Suprapubic skin (tissue), 4 donors: ENCODE measurements around the gene KCNIP4. TPM values are rescaled to one million over a fixed set of nuclear protein-coding genes. Genes with fewer than 3 reads are reported as not detected.

Source experiments
- DNase-seq, 2 donors: peaks; one replicate each; pipeline ENCODE4 v3.0.0-alpha.2; 2019; ENCODE audit warnings: low spot score in 2 of 2
- H3K27ac ChIP-seq: fragments of 200-600 bp; sonication (generic); one replicate; pipeline ENCODE4 v1.5.1; 2019
- H3K27me3 ChIP-seq: fragments of 200-600 bp; sonication (generic); one replicate; pipeline ENCODE4 v1.5.1; 2019
- H3K36me3 ChIP-seq: fragments of 200-600 bp; sonication (generic); one replicate; pipeline ENCODE4 v1.5.1; 2019
- H3K4me1 ChIP-seq: fragments of 200-600 bp; sonication (generic); one replicate; pipeline ENCODE4 v1.5.1; 2019
- H3K4me3 ChIP-seq: fragments of 200-600 bp; sonication (generic); one replicate; pipeline ENCODE4 v1.5.1; 2019; ENCODE audit warnings: mild to moderate bottlenecking
- H3K9me3 ChIP-seq: fragments of 200-600 bp; sonication (generic); one replicate; pipeline ENCODE4 v1.5.1; 2019
- CTCF ChIP-seq, 2 donors: fragments of 200-600 bp in 1 of 2; fragments of 450-650 bp in 1 of 2; sonication (generic) in 1 of 2; IDR thresholded peaks; one replicate each; pipeline ENCODE4 v1.5.1; 2016 to 2019; ENCODE audit warnings: antibody characterized with exemption in 2 of 2, mild to moderate bottlenecking in 1 of 2, moderate library complexity in 1 of 2
- EP300 ChIP-seq: sonication (generic); formaldehyde crosslinking; IDR thresholded peaks from one replicate; pipeline ENCODE4 v1.6.1; 2017; ENCODE audit warnings: antibody characterized with exemption
- POLR2A ChIP-seq, 2 donors: fragments of 450-650 bp; IDR thresholded peaks; one replicate each; pipeline ENCODE4 v1.6.1; 2017; ENCODE audit warnings: antibody characterized with exemption in 2 of 2, mild to moderate bottlenecking in 2 of 2, moderate library complexity in 2 of 2
- POLR2AphosphoS5 ChIP-seq, 3 donors: sonication (generic); formaldehyde crosslinking; IDR thresholded peaks; one replicate each; pipeline ENCODE4 v1.6.1; 2017; ENCODE audit warnings: antibody characterized with exemption in 3 of 3
- WGBS: methylation state at CpG from one replicate; pipeline ENCODE4 v1.1.5; 2018; 5-methylcytosine and 5-hydroxymethylcytosine counted together
- total RNA-seq, 4 donors: library from RNA; depleted of rRNA; stranded (reverse); fragments of >200 nt; gene quantifications; one replicate each; pipeline ENCODE4 v1.1.0, GENCODE V29; 2016

The KCNIP4 gene
- total RNA-seq, 4 donors from 2014 or later = not detected

- Histone ChIP-seq H3K36me3 (no peaks in the 10 kb centered on the region), H3K27ac (no peak overlapping the region), H3K27me3 (no peaks in the 10 kb centered on the region), H3K4me1 (no peaks in the 10 kb centered on the region), H3K4me3 (no peak overlapping the region), H3K9me3 (no peaks in the 10 kb centered on the region)
- TF ChIP-seq POLR2AphosphoS5 (IDR thresholded peaks at IDR 0.05) (no peak), POLR2A (IDR thresholded peaks at IDR 0.05) (no peak)
- WGBS = 66% methylated on average over 5 of the region's 5 CpGs
- no peak for DNase-seq
These were observed 1118.8 kb downstream of the KCNIP4 start for GRCh38 chr4:20829617-20830357.

- TF ChIP-seq EP300 (no peak), POLR2AphosphoS5 (IDR thresholded peaks at IDR 0.05) (no peak), CTCF (IDR thresholded peaks at IDR 0.05) (no peak), POLR2A (IDR thresholded peaks at IDR 0.05) (no peak)
- no peaks in the 10 kb centered on the region for H3K27me3 ChIP-seq
- WGBS = 50% methylated on average over 3 of the region's 3 CpGs
These were observed 1123.1 kb downstream of the KCNIP4 start for GRCh38 chr4:20825505-20825904.

GRCh38 chr4:20816287-20816686 lies 1132.3 kb downstream of the KCNIP4 start:
- TF ChIP-seq POLR2AphosphoS5 (IDR thresholded peaks at IDR 0.05) (no peak), EP300 (no peak), CTCF (IDR thresholded peaks at IDR 0.05) (no peak), POLR2A (IDR thresholded peaks at IDR 0.05) (no peak)
- Histone ChIP-seq H3K4me3 (no peak overlapping the region), H3K4me1 (no peaks in the 10 kb centered on the region), H3K27me3 (no peaks in the 10 kb centered on the region), H3K9me3 (no peaks in the 10 kb centered on the region), H3K36me3 (no peaks in the 10 kb centered on the region), H3K27ac (no peak overlapping the region)
- no peak for DNase-seq
- WGBS = 58% methylated on average over 5 of the region's 5 CpGs

More at GRCh38 chr4:20825505-20825904, 1123.1 kb downstream of the KCNIP4 start:
- Histone ChIP-seq H3K9me3 (no peaks in the 10 kb centered on the region), H3K4me3 (no peak overlapping the region), H3K36me3 (no peaks in the 10 kb centered on the region), H3K27ac (no peak overlapping the region), H3K4me1 (no peaks in the 10 kb centered on the region)
- DNase-seq = no peak

GRCh38 chr4:20813700-20814099 lies 1134.9 kb downstream of the KCNIP4 start:
- H3K4me1 ChIP-seq = no peaks in the 10 kb centered on the region
- H3K4me3 ChIP-seq = no peak overlapping the region
- H3K27ac ChIP-seq = no peak overlapping the region
- H3K9me3 ChIP-seq = no peaks in the 10 kb centered on the region
- WGBS = 18% methylated on average over 1 of the region's 1 CpG
- H3K27me3 ChIP-seq = no peaks in the 10 kb centered on the region
- TF ChIP-seq POLR2AphosphoS5 (IDR thresholded peaks at IDR 0.05) (no peak), CTCF (IDR thresholded peaks at IDR 0.05) (no peak), EP300 (no peak), POLR2A (IDR thresholded peaks at IDR 0.05) (no peak)
- DNase-seq = no peak
- no peaks in the 10 kb centered on the region for H3K36me3 ChIP-seq

- TF ChIP-seq CTCF (IDR thresholded peaks at IDR 0.05) = no peak
- DNase-seq = no peak
These were observed 1138.8 kb downstream of the KCNIP4 start for GRCh38 chr4:20809812-20810211.

GRCh38 chr4:20805716-20806115 lies 1142.9 kb downstream of the KCNIP4 start:
- no peaks in the 10 kb centered on the region for H3K4me1 ChIP-seq
- 85% methylated on average over 1 of the region's 1 CpG for WGBS
- H3K9me3 ChIP-seq = no peaks in the 10 kb centered on the region
- no peak for DNase-seq
- H3K27ac ChIP-seq = no peak overlapping the region
- no peaks in the 10 kb centered on the region for H3K27me3 ChIP-seq
- no peak for TF ChIP-seq POLR2AphosphoS5 (IDR thresholded peaks at IDR 0.05)
- no peak for TF ChIP-seq EP300
- no peak for TF ChIP-seq POLR2A (IDR thresholded peaks at IDR 0.05)
- no peak for TF ChIP-seq CTCF (IDR thresholded peaks at IDR 0.05)
- no peak overlapping the region for H3K4me3 ChIP-seq
- no peaks in the 10 kb centered on the region for H3K36me3 ChIP-seq

More at GRCh38 chr4:20809812-20810211, 1138.8 kb downstream of the KCNIP4 start:
- Histone ChIP-seq H3K4me3 (no peak overlapping the region), H3K36me3 (no peaks in the 10 kb centered on the region), H3K27me3 (no peaks in the 10 kb centered on the region), H3K27ac (no peak overlapping the region), H3K4me1 (no peaks in the 10 kb centered on the region), H3K9me3 (no peaks in the 10 kb centered on the region)
- 24% methylated on average over 4 of the region's 4 CpGs for WGBS
